Fibroblast of lung (primary cell): ENCODE measurements around the gene TBL3.

Experiments
- EZH2 ChIP-seq: IDR thresholded peaks from 2 replicates; pipeline ENCODE4 v1.5.1; 2012; ENCODE audit warnings: low read length, control low read depth, mild to moderate bottlenecking; ENCODE audit errors: missing control alignments
- TF ChIP-seq, protein P1 (sequence below), 2 donors: IDR thresholded peaks in 1 of 2; conservative IDR thresholded peaks in 1 of 2; 1 replicate in 1 of 2; 2 replicates in 1 of 2; pipeline ENCODE4 v1.5.1; 2011 to 2012; ENCODE audit warnings: low read length in 2 of 2, control low read depth in 1 of 2, inconsistent platforms in 1 of 2, low read depth in 1 of 2, mild to moderate bottlenecking in 1 of 2

DNA sequence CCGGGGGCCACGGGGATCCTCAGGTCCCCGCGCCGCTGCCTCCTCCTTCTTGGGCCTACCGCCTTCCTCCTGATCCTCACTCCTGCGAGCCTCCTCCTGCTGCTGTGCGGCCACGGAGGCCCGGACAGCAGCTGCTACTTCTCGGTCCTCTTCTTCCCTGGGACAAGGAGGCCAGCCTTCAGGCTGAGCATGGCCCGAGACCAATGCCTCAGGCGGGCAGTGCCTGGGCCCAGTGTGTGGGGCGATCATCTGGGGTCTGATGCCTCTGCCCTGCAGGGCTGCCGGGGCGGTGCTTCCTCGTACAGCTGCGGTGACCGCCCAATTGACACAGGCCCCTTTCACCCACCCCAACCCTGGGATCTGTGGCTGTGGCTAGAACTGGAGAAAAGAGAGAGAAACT lies 29.2 kb downstream of the TBL3 start:
- TF ChIP-seq, protein P1, sequence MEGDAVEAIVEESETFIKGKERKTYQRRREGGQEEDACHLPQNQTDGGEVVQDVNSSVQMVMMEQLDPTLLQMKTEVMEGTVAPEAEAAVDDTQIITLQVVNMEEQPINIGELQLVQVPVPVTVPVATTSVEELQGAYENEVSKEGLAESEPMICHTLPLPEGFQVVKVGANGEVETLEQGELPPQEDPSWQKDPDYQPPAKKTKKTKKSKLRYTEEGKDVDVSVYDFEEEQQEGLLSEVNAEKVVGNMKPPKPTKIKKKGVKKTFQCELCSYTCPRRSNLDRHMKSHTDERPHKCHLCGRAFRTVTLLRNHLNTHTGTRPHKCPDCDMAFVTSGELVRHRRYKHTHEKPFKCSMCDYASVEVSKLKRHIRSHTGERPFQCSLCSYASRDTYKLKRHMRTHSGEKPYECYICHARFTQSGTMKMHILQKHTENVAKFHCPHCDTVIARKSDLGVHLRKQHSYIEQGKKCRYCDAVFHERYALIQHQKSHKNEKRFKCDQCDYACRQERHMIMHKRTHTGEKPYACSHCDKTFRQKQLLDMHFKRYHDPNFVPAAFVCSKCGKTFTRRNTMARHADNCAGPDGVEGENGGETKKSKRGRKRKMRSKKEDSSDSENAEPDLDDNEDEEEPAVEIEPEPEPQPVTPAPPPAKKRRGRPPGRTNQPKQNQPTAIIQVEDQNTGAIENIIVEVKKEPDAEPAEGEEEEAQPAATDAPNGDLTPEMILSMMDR (conservative IDR thresholded peaks at IDR 0.05 in 1 of 2, IDR thresholded peaks at IDR 0.05 in 1 of 2; ENCODE audit: low read depth in 1 of 2, low read length in 2 of 2), result no peak
- TF ChIP-seq EZH2, result no peak
